D721Med (cell line): ENCODE measurements around the gene RND3.

ENCODE experiments used
- DNase-seq: peaks from one replicate; pipeline ENCODE4 v3.0.0; 2011; ENCODE audit warnings: low spot score; ENCODE audit not compliant: insufficient read length
- FAIRE-seq: peaks from 2 replicates; lab custom pipeline; 2011; peaks lifted over from hg19 to GRCh38; lab: Jason Lieb, UNC
- CTCF ChIP-seq: IDR thresholded peaks from 2 replicates; pipeline ENCODE4 v1.5.1; 2012; ENCODE audit warnings: mild to moderate bottlenecking, control low read depth; ENCODE audit not compliant: insufficient read depth; ENCODE audit errors: missing control alignments

RND3 gene

GRCh38 chr2:150482111-150482510, 5.4 kb downstream of the RND3 start:
- FAIRE-seq (no peak), DNase-seq (no peak)
- no peak for TF ChIP-seq CTCF

GRCh38 chr2:150480971-150481830, 6.3 kb downstream of the RND3 start:
- FAIRE-seq (no peak), DNase-seq (peak; percentile 32)
- no peak for TF ChIP-seq CTCF

GRCh38 chr2:150480241-150480640, 7.2 kb downstream of the RND3 start:
- no peak for TF ChIP-seq CTCF
- FAIRE-seq = no peak
- no peak for DNase-seq

- DNase-seq (no peak), FAIRE-seq (no peak)
- TF ChIP-seq CTCF = no peak
Observed at GRCh38 chr2:150479075-150479915, 8.2 kb downstream of the RND3 start.

- no peak for DNase-seq
Observed at GRCh38 chr2:150478200-150478974, 9.1 kb downstream of the RND3 start.

GRCh38 chr2:150477347-150477746, 10.1 kb downstream of the RND3 start:
- TF ChIP-seq CTCF = no peak
- no peak for FAIRE-seq
- no peak for DNase-seq

More at GRCh38 chr2:150478200-150478974, 9.1 kb downstream of the RND3 start:
- TF ChIP-seq CTCF = no peak
- no peak for FAIRE-seq
